ENCODE measurements around the gene LYPLA2. TPM values are rescaled to one million over a fixed set of nuclear protein-coding genes. Genes with fewer than 3 reads are reported as not detected.

LYPLA2 gene
- total RNA-seq, 2 experiments from 2014 or later = 37.4 to 37.7 TPM

DNA sequence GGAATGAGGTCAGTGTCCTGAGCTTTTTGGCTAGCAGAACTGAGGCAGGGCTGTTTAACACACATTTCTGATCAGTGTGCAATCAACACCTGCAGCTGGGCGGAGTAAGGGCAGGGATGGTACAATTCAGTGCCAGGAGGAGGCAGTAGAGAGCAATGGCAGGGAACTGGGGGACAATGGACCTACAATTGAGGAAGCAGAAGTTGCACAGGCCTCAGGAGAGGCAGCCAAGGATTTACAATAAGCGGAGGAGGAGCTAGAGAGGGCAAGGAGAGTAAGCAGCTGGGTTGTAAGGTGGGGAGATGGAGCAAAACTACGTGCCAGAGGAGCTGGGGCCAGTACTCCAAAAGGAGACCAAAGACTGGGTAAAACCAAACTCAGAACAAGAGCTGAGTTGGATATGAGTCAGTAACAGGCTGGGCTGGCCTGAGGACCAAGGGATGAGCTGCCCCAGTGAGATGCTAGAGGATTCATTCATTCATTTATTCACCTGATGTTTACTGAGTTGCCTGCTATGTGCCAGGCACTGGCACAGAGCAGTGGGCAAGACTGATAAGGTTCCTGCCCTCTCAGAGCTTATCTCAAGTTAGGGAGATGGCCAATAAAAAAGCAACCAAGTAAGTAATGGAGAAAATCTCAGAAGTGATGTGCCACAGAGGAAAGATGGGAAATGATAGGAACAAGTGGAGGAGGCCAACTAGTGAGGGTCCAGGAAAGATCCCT, 20.0 kb downstream of the LYPLA2 start:
- H3K4me3 ChIP-seq (ENCODE audit: low read length) = no peak overlapping the region
- Mint-ChIP-seq H3K4me1 (ENCODE audit: low read depth) (peaks cover 14% of the 10 kb centered on the region), H3K27me3 (no peaks in the 10 kb centered on the region), H3K9me3 (no peaks in the 10 kb centered on the region), H3K27ac (no peak overlapping the region), H3K36me3 (ENCODE audit: low read depth) (peaks cover 60% of the 10 kb centered on the region), H3K4me3 (no peak overlapping the region)
- POLR2A ChIA-PET = interaction anchor here (1.2 to 2.1 kb wide), 6 partner anchors 10 to 149 kb away, joined by 3 to 8 read pairs (median 4); partner anchors contain the start of genes PITHD1 and PNRC2
- no peaks in the 10 kb centered on the region for H3K9me3 ChIP-seq (ENCODE audit: control insufficient read depth in 1 of 2, insufficient read depth in 1 of 2, low read length in 2 of 2)
- DNase-seq (peak in 11 of 14 experiments; percentile 29 to 80 (median 45)), ATAC-seq (ENCODE audit: poor library complexity) (peak; percentile 74)
- H3K36me3 ChIP-seq (ENCODE audit: insufficient read depth, low read length) = peaks cover 32% of the 10 kb centered on the region
- TF ChIP-seq, protein P1, sequence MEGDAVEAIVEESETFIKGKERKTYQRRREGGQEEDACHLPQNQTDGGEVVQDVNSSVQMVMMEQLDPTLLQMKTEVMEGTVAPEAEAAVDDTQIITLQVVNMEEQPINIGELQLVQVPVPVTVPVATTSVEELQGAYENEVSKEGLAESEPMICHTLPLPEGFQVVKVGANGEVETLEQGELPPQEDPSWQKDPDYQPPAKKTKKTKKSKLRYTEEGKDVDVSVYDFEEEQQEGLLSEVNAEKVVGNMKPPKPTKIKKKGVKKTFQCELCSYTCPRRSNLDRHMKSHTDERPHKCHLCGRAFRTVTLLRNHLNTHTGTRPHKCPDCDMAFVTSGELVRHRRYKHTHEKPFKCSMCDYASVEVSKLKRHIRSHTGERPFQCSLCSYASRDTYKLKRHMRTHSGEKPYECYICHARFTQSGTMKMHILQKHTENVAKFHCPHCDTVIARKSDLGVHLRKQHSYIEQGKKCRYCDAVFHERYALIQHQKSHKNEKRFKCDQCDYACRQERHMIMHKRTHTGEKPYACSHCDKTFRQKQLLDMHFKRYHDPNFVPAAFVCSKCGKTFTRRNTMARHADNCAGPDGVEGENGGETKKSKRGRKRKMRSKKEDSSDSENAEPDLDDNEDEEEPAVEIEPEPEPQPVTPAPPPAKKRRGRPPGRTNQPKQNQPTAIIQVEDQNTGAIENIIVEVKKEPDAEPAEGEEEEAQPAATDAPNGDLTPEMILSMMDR (IDR thresholded peaks at IDR 0.05) = peak; percentile 54
- H3K27me3 ChIP-seq (ENCODE audit: control insufficient read depth in 1 of 2, insufficient read depth in 2 of 2, low read length in 2 of 2) = no peaks in the 10 kb centered on the region
- H3K27ac ChIP-seq (ENCODE audit: low read depth in 1 of 2, low read length in 2 of 2) = no peak overlapping the region
- H3K4me1 ChIP-seq (ENCODE audit: insufficient read depth, low read length) = peaks cover 16% of the 10 kb centered on the region
- intact Hi-C loops (cut with DNase I, micrococcal nuclease) = loop anchor here (1.0 to 5.0 kb wide), 3 partner anchors 57 to 216 kb away; partner anchors contain the start of gene FUCA1 (in 1 of the 2)
- CTCF ChIA-PET = interaction anchor here (0.8 to 3.1 kb wide), 22 partner anchors 8 to 217 kb away, joined by 3 to 44 read pairs (median 6); partner anchors contain the start of genes FUCA1, GALE, HMGCL and LYPLA2

DNA sequence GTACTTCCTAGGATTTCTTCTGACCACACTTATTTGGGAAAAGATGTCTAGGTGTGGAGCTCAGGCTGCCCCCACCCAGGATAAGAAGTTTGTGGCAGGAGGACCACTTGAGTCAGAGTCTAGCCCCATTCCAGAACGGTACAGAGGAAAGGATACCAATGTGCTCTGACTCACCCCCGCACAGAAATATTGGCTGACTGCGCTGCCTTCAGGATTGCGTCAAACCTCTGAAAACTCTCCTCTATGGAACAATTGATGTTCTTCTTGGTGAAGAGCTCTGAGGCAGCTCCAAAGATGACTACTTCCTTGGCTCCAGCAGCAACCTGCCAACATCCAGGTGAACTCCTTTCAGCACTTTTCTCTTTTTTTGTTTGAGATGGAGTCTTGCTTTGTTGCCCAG, 23.1 kb downstream of the LYPLA2 start:
- POLR2A ChIA-PET = no interaction called here
- H3K27ac Mint-ChIP-seq = no peak overlapping the region
- no peak for DNase-seq
- CTCF ChIA-PET = interaction anchor here (3.0 kb wide), 1 partner anchor 42 kb away, joined by 6 read pairs; no protein-coding TSS in a partner anchor
- H3K4me1 Mint-ChIP-seq (ENCODE audit: low read depth) = peaks cover 14% of the 10 kb centered on the region
- Histone ChIP-seq H3K9me3 (ENCODE audit: control insufficient read depth in 1 of 2, insufficient read depth in 1 of 2, low read length in 2 of 2) (no peaks in the 10 kb centered on the region), H3K27me3 (ENCODE audit: control insufficient read depth in 1 of 2, insufficient read depth in 2 of 2, low read length in 2 of 2) (no peaks in the 10 kb centered on the region), H3K4me1 (ENCODE audit: insufficient read depth, low read length) (peaks cover 16% of the 10 kb centered on the region), H3K36me3 (ENCODE audit: insufficient read depth, low read length) (peaks cover 58% of the 10 kb centered on the region), H3K27ac (ENCODE audit: low read depth in 1 of 2, low read length in 2 of 2) (no peak overlapping the region), H3K4me3 (ENCODE audit: low read length) (no peak overlapping the region)
- TF ChIP-seq, protein P1 (IDR thresholded peaks at IDR 0.05) = no peak
- intact Hi-C loops (cut with DNase I, micrococcal nuclease) = loop anchor here (5.0 kb wide), 2 partner anchors 103 to 213 kb away; no protein-coding TSS in a partner anchor
- ATAC-seq (ENCODE audit: poor library complexity) = no peak
- H3K27me3 Mint-ChIP-seq = no peaks in the 10 kb centered on the region
- H3K9me3 Mint-ChIP-seq = no peaks in the 10 kb centered on the region
- H3K4me3 Mint-ChIP-seq = no peak overlapping the region
- H3K36me3 Mint-ChIP-seq (ENCODE audit: low read depth) = peaks cover 70% of the 10 kb centered on the region

DNA sequence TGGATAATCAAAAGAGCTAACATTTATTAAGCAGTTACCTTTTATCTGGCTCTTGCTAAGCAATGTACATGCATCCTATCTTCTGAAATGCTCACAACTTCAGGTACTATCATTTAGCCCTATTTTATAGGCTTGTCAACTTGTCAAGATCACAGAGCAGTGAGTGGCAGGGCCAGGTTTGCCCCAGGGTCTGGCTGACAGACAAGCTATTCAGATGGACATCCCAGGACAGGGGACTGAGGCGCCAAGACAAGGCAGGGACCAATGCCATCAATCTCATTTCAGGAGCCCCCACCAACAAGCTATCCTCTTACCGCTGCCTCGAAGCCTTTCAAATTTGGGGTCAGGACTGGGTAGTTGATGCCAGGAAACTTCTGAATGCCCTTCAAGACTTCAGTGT, 25.4 kb downstream of the LYPLA2 start:
- peaks cover 55% of the 10 kb centered on the region for H3K36me3 ChIP-seq (ENCODE audit: insufficient read depth, low read length)
- H3K9me3 ChIP-seq (ENCODE audit: control insufficient read depth in 1 of 2, insufficient read depth in 1 of 2, low read length in 2 of 2) = no peaks in the 10 kb centered on the region
- H3K27me3 Mint-ChIP-seq = no peaks in the 10 kb centered on the region
- no peak overlapping the region for H3K27ac ChIP-seq (ENCODE audit: low read depth in 1 of 2, low read length in 2 of 2)
- no peaks in the 10 kb centered on the region for H3K4me1 Mint-ChIP-seq (ENCODE audit: low read depth)
- DNase-seq (no peak), ATAC-seq (ENCODE audit: poor library complexity) (no peak)
- TF ChIP-seq, protein P1 (IDR thresholded peaks at IDR 0.05) = no peak
- H3K27ac Mint-ChIP-seq = no peak overlapping the region
- ChIA-PET POLR2A (no interaction called here), CTCF (no interaction called here)
- H3K27me3 ChIP-seq (ENCODE audit: control insufficient read depth in 1 of 2, insufficient read depth in 2 of 2, low read length in 2 of 2) = no peaks in the 10 kb centered on the region
- H3K4me3 Mint-ChIP-seq = no peak overlapping the region
- no peaks in the 10 kb centered on the region for H3K9me3 Mint-ChIP-seq
- intact Hi-C loops (cut with DNase I, micrococcal nuclease) = no loop called here
- H3K4me1 ChIP-seq (ENCODE audit: insufficient read depth, low read length) = no peaks in the 10 kb centered on the region
- no peak overlapping the region for H3K4me3 ChIP-seq (ENCODE audit: low read length)
- H3K36me3 Mint-ChIP-seq (ENCODE audit: low read depth) = peaks cover 66% of the 10 kb centered on the region
